MCF 10A (cell line): ENCODE measurements around the gene C4orf51. TPM values are rescaled to one million over a fixed set of nuclear protein-coding genes. Genes with fewer than 3 reads are reported as not detected.
"Not testable (repeated sequence)": the region's sequence is repeated elsewhere in the genome, so short reads cannot be mapped to it uniquely, and the experiment has no call there.

ENCODE experiments used
- Bru-seq: library from RNA; stranded (reverse); fragments of 400-500 nt; gene quantifications from one replicate; lab custom pipeline; 2021; lab: Mats Ljungman, UMichigan
- BruChase-seq, 2 experiments: library from RNA; stranded (reverse); fragments of 400-500 nt; gene quantifications; one replicate each; lab custom pipeline; 2021; lab: Mats Ljungman, UMichigan
- BruUV-seq: library from RNA; stranded (reverse); fragments of 400-500 nt; replicated peaks from 2 replicates; lab custom pipeline; 2021; lab: Mats Ljungman, UMichigan
- CTCF ChIA-PET: fragments of 300-600 bp; sonication (Branson Sonifier 250); formaldehyde crosslinking; extraction: SDS; loops from one replicate; lab custom pipeline; 2021; ENCODE audit warnings: antibody characterized with exemption, inconsistent platforms; lab: Yijun Ruan, JAX
- POLR2A ChIA-PET: fragments of 300-600, 350-650 bp; sonication (Branson Sonifier 250); formaldehyde crosslinking; extraction: SDS; loops from one replicate; lab custom pipeline; 2020; ENCODE audit warnings: antibody characterized with exemption, inconsistent platforms; lab: Yijun Ruan, JAX
- DNase-seq: peaks from one replicate; pipeline ENCODE4 v3.0.0-alpha.2; 2018; ENCODE audit not compliant: unreplicated experiment
- H3K27ac Mint-ChIP-seq: one replicate; pipeline ENCODE4 v1.8.0; 2022; ENCODE audit warnings: mild to moderate bottlenecking, low read depth, mixed read lengths; ENCODE audit not compliant: unreplicated experiment
- H3K27me3 Mint-ChIP-seq: one replicate; pipeline ENCODE4 v1.8.0; 2022; ENCODE audit warnings: mixed read lengths; ENCODE audit not compliant: insufficient read depth, unreplicated experiment
- H3K36me3 Mint-ChIP-seq: one replicate; pipeline ENCODE4 v1.8.0; 2022; ENCODE audit warnings: mild to moderate bottlenecking, moderate library complexity, mixed read lengths; ENCODE audit not compliant: insufficient read depth, unreplicated experiment
- H3K4me1 Mint-ChIP-seq: one replicate; pipeline ENCODE4 v1.8.0; 2022; ENCODE audit warnings: mixed read lengths; ENCODE audit not compliant: insufficient read depth, unreplicated experiment
- H3K4me3 Mint-ChIP-seq: one replicate; pipeline ENCODE4 v1.8.0; 2022; ENCODE audit warnings: mild to moderate bottlenecking, moderate library complexity, mixed read lengths; ENCODE audit not compliant: unreplicated experiment
- H3K9me3 Mint-ChIP-seq: one replicate; pipeline ENCODE4 v1.8.0; 2022; ENCODE audit warnings: mixed read lengths; ENCODE audit not compliant: unreplicated experiment
- CTCF ChIP-seq: fragments of 200-600 bp; IDR thresholded peaks from one replicate; pipeline ENCODE4 v1.8.0; 2022; ENCODE audit warnings: antibody characterized with exemption, mild to moderate bottlenecking; ENCODE audit not compliant: unreplicated experiment
- intact Hi-C: fragments of 100-400 bp; cut with micrococcal nuclease; formaldehyde crosslinking; loops from 2 replicates; pipeline ENCODE4 v1.14.1; 2022
- long read RNA-seq: library from polyadenylated mRNA; stranded (forward); transcript quantifications from one replicate; pipeline ENCODE4 v2.0.0, GENCODE V29; 2022
- total RNA-seq: library from RNA; stranded (reverse); gene quantifications from 2 replicates; pipeline ENCODE4 v1.2.3, GENCODE V29; 2022

Gene C4orf51
- total RNA-seq: not detected in 2 replicates
- percentile 10 among the genes with signal in this experiment for Bru-seq, nascent RNA
- BruChase-seq, experiment 1, labeled RNA remaining after a 6-hour chase: percentile 14 among the genes with signal in this experiment
- percentile 10 among the genes with signal in this experiment for BruChase-seq, experiment 2, labeled RNA remaining after a 2-hour chase
- long read RNA-seq: 0 reads

- H3K4me3 Mint-ChIP-seq: no peak within 1 kb of the TSS
- POLR2A ChIA-PET: interaction anchor here (1.4 to 2.0 kb wide), 2 partner anchors 54 to 61 kb away, joined by 5 to 7 read pairs; partner anchors contain the start of gene MMAA
- BruUV-seq: no TSS peak
Observed at GRCh38 chr4:145679991-145680455, at the start of gene C4orf51. C4orf51 (plus strand) TSS chr4:145680146; CDS start chr4:145680204, 58 bp downstream.

GRCh38 chr4:145635117-145635516 is 44.8 kb upstream of the C4orf51 start:
- POLR2A ChIA-PET: interaction anchor here (0.6 kb wide), 1 partner anchor 48 kb away, joined by 3 read pairs; no protein-coding TSS in a partner anchor
- CTCF ChIA-PET: interaction anchor here (0.6 to 0.9 kb wide), 3 partner anchors 18 to 57 kb away, joined by 3 to 4 read pairs (median 3); no protein-coding TSS in a partner anchor
- H3K27ac Mint-ChIP-seq: no peak overlapping the region
- no peaks in the 10 kb centered on the region for H3K27me3 Mint-ChIP-seq
- H3K9me3 Mint-ChIP-seq: no peaks in the 10 kb centered on the region
- TF ChIP-seq CTCF: no peak
- no peak overlapping the region for H3K4me3 Mint-ChIP-seq
- H3K36me3 Mint-ChIP-seq: peaks cover 12% of the 10 kb centered on the region
- H3K4me1 Mint-ChIP-seq: no peaks in the 10 kb centered on the region
- intact Hi-C loops: no loop called here
- BruUV-seq: no TSS peak
- DNase-seq: no peak

More at GRCh38 chr4:145679991-145680455, at the start of gene C4orf51:
- Mint-ChIP-seq H3K9me3 (no peaks in the 10 kb centered on the region), H3K4me1 (peaks cover 11% of the 10 kb centered on the region), H3K36me3 (no peaks in the 10 kb centered on the region), H3K27me3 (no peaks in the 10 kb centered on the region), H3K27ac (no peak within 1 kb of the TSS)
- CTCF ChIA-PET: interaction anchor here (1.0 kb wide), 1 partner anchor 64 kb away, joined by 3 read pairs; no protein-coding TSS in a partner anchor
- DNase-seq: peak; percentile 26
- TF ChIP-seq CTCF: no peak
- intact Hi-C loops: no loop called here

GRCh38 chr4:145635630-145636029 is 44.3 kb upstream of the C4orf51 start:
- intact Hi-C loops: no loop called here
- Mint-ChIP-seq H3K27ac (no peak overlapping the region), H3K4me1 (no peaks in the 10 kb centered on the region), H3K36me3 (peaks cover 18% of the 10 kb centered on the region), H3K9me3 (no peaks in the 10 kb centered on the region), H3K4me3 (no peak overlapping the region), H3K27me3 (no peaks in the 10 kb centered on the region)
- no peak for DNase-seq
- BruUV-seq: no TSS peak
- POLR2A ChIA-PET: no interaction called here
- CTCF ChIA-PET: interaction anchor here (0.8 to 0.9 kb wide), 2 partner anchors 19 to 25 kb away, joined by 3 read pairs; no protein-coding TSS in a partner anchor
- TF ChIP-seq CTCF: no peak

- peaks cover 22% of the 10 kb centered on the region for H3K36me3 Mint-ChIP-seq
- CTCF ChIA-PET: no interaction called here
Observed at GRCh38 chr4:145639186-145639698, 40.7 kb upstream of the C4orf51 start.

GRCh38 chr4:145640236-145640635 is 39.7 kb upstream of the C4orf51 start:
- BruUV-seq, H3K27ac Mint-ChIP-seq, H3K4me1 Mint-ChIP-seq, DNase-seq, H3K9me3 Mint-ChIP-seq, intact Hi-C loops, H3K27me3 Mint-ChIP-seq, CTCF ChIA-PET, POLR2A ChIA-PET, H3K4me3 Mint-ChIP-seq: not testable (repeated sequence)
- H3K36me3 Mint-ChIP-seq: peaks cover 22% of the 10 kb centered on the region

More at GRCh38 chr4:145639186-145639698, 40.7 kb upstream of the C4orf51 start:
- Mint-ChIP-seq H3K4me3 (no peak overlapping the region), H3K27me3 (no peaks in the 10 kb centered on the region), H3K27ac (no peak overlapping the region), H3K4me1 (no peaks in the 10 kb centered on the region), H3K9me3 (no peaks in the 10 kb centered on the region)
- BruUV-seq: TSS peak; percentile 53
- no peak for TF ChIP-seq CTCF
- POLR2A ChIA-PET: no interaction called here
- intact Hi-C loops: no loop called here
- DNase-seq: no peak
